Stimulated activated CD4-positive, alpha-beta T cell treated with anti-CD3 and anti-CD28 coated beads, Interleukin-1b, Interleukin-23, amount 100 ng/mL, for 1 hour (primary cell): ENCODE results near the gene RAB40B.

ENCODE experiments used
- DNase-seq, 2 donors: peaks; one replicate each; pipeline ENCODE4 v3.0.0-alpha.2; 2020; ENCODE audit warnings: low read depth in 2 of 2

RAB40B gene

GRCh38 chr17:82615084-82616020 lies 83.1 kb downstream of the RAB40B start:
- DNase-seq, result no peak

GRCh38 chr17:82614095-82614631 lies 84.3 kb downstream of the RAB40B start:
- no peak for DNase-seq

- DNase-seq, result no peak
These were observed 85.0 kb downstream of the RAB40B start for GRCh38 chr17:82613283-82614094.

- DNase-seq, result no peak
These were observed 87.1 kb downstream of the RAB40B start for GRCh38 chr17:82611140-82612058.

- no peak for DNase-seq
These were observed 88.8 kb downstream of the RAB40B start for GRCh38 chr17:82609655-82610054.

GRCh38 chr17:82608816-82609215 lies 89.7 kb downstream of the RAB40B start:
- DNase-seq, result no peak

- DNase-seq, result no peak
These were observed 92.4 kb downstream of the RAB40B start for GRCh38 chr17:82605939-82606600.
